ENCODE data around the gene XPO1.
"Not testable (repeated sequence)": the region's sequence is repeated elsewhere in the genome, so short reads cannot be mapped to it uniquely, and the experiment has no call there.

The XPO1 gene

DNA sequence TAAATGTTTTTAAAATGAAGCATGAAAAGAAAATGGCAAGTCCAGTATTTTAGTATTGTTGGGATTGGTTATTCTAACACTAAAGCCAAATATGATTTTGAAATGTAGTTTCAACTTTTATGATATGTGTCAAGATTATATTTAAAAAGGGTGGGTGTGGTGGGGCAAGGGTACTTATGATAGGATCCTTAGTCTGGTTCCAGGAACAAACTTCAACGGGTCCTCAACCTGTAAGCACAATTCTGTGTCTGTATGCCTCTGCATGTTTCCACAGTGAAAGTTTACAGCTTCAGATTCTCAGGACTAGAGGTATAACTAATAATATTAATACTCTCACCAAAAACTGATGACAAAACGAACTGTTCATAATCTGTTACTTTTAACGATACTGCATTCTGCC lies 73.1 kb downstream of the XPO1 start:
- DNase-seq (ENCODE audit: low read depth), result no peak

DNA sequence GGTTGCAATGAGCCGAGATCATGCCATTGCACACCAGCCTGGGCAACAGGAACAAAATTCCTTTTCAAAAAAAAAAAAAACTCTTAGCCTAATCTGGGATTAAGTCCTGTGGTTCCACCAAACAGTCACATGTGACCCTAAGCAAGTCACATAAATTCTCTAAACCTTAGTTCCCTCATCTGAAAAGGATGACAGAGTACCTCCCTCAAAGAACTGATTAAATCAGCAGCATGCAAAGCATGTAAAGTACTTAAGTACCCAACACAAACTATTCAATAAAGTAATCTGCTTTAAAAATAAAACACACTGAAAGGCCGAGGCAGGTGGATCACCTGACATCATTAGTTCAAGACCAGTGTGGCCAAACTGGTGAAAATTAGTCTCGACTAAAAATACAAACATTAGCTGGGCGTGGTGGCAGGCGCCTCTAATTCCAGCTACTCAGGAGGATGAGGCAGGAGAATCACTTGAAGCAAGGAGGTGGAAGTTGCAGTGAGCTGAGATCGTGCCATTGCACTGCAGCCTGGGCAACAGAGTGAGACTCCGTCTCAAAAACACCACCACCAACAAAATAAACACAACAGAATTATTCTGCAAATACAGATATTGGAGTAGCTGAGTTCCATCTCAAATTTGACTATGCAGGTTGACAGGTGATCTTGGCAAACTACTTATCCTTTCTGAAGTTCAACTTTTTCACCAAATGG lies 74.2 kb downstream of the XPO1 start:
- no peak for DNase-seq (ENCODE audit: low read depth)

DNA sequence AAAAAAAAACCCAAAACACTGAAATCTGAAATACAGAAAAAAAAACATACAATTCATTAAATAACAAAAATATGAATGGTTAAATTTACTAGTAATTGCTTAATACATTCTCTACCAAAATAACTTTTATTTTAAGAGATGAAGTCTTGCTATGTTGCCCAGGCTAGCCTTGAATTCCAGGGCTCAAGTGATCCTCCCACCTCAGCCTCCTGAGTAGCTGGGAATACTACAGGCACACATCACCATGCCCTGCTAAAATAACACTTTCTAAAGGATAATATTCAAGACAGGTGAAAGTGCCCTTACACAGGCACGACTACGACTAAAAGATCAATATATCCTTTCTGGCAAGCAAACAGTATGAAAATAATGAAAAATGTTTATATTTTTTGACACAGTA lies 76.8 kb downstream of the XPO1 start:
- DNase-seq (ENCODE audit: low read depth), result no peak

DNA sequence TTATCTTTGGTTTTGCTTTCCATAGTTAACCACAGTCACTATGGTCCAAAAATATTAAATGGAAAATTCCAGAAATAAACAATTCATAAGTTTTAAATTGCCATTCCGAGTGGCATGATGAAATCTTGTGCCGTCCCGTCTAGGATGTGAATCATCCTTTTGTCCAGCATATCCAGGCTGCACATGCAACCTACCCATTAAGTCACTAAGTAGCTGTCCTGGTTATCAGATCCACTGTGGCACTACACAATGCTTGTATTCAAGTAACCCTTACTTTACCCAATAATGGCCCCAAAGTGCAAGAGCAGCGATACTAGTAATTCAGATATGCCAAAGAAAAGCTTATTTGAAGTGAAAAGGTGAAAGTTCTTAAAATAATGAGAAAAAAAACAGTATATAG lies 78.0 kb downstream of the XPO1 start:
- no peak for DNase-seq (ENCODE audit: low read depth)

- DNase-seq (ENCODE audit: low read depth), result no peak
Measured at GRCh38 chr2:61456746-61457420, 81.3 kb downstream of the XPO1 start.

GRCh38 chr2:61456070-61456745 lies 81.9 kb downstream of the XPO1 start:
- no peak for DNase-seq (ENCODE audit: low read depth)

- DNase-seq (ENCODE audit: low read depth), result not testable (repeated sequence)
Measured at GRCh38 chr2:61454972-61455371, 83.2 kb downstream of the XPO1 start.

DNA sequence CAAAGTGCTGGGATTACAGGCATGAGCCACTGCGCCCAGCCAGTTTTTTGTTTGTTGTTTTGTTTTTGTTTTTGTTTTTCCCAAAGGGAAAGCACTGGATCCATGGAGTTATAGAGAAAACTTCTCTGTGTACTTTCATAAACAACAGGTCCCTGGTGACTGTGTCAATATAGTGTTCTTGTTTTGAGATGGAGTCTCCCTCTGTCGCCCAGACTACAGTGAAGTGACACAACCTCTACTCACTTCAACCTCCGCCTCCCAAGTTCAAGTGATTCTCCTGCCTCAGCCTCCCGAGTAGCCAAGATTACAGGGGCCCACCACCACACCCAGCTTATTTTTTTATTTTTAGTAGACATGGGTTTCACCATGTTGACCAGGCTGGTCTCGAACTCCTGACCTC lies 83.8 kb downstream of the XPO1 start:
- DNase-seq (ENCODE audit: low read depth), result no peak

DNA sequence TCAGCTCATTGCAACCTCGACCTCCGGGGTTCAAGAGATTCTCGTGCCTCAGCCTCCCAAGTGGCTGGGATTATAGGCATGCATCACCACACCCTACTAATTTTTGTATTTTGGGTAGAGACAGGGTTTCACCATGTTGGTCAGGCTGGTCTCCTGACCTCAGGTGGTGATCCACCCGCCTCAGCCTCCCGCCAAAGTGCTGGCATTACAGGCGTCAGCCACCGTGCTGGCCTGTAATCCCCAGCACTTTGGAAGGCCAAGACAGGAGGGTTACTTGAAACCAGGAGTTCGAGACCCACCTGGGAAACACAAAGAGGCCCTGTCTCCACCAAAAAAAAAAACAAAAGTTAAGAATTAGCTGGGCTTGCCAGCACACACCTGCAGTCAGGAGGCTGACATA lies 85.8 kb downstream of the XPO1 start:
- DNase-seq (ENCODE audit: low read depth), result no peak

DNA sequence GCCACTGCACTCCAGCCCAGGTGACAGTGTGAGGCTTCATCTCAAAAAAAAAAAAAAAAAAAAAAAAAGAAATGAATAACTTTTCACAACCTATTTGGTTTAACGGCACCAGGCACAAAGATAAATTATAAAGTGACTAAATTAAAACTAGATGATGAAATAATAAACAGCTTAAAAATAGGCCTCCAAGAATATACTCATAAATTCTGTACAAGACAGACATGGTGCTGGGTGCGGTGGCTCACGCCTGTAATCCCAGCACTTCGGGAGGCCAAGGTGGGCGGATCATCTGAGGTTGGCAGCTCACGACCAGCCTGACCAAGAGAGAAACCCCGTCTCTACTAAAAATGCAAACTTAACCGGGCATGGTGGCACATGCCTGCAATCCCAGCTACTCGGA lies 87.0 kb downstream of the XPO1 start:
- no peak for DNase-seq (ENCODE audit: low read depth)

- DNase-seq (ENCODE audit: low read depth), result no peak
Measured at GRCh38 chr2:61450144-61450543, 88.0 kb downstream of the XPO1 start.

DNA sequence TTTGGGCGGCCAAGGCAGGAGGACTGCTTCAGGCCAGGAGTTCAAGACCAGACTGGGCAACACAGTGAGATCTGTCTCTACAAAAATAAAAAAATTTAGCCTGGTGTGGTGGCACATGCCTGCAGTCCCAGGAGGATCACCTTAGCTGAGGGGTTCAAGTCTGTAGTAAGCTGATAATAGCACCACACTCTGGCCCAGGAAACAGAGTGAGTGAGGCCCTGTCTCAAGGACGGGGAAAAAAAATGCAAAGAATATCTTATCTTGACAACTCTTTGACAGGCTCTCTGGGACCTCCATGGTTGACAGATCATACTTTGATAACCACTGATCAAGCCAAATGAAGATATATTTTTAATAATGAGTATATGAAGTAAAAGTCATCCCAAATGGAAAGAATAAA lies 89.9 kb downstream of the XPO1 start:
- DNase-seq (ENCODE audit: low read depth), result no peak

- not testable (repeated sequence) for DNase-seq (ENCODE audit: low read depth)
Measured at GRCh38 chr2:61446971-61447370, 91.2 kb downstream of the XPO1 start.

- DNase-seq (ENCODE audit: low read depth), result no peak
Measured at GRCh38 chr2:61443342-61444041, 94.7 kb downstream of the XPO1 start.

- DNase-seq (ENCODE audit: low read depth), result no peak
Measured at GRCh38 chr2:61439241-61440002, 98.7 kb downstream of the XPO1 start.

GRCh38 chr2:61438670-61439069 lies 99.5 kb downstream of the XPO1 start:
- no peak for DNase-seq (ENCODE audit: low read depth)

GRCh38 chr2:61437170-61437569 lies 101.0 kb downstream of the XPO1 start:
- no peak for DNase-seq (ENCODE audit: low read depth)

GRCh38 chr2:61436092-61436491 lies 102.1 kb downstream of the XPO1 start:
- DNase-seq (ENCODE audit: low read depth), result no peak

GRCh38 chr2:61435291-61435690 lies 102.9 kb downstream of the XPO1 start:
- no peak for DNase-seq (ENCODE audit: low read depth)

DNA sequence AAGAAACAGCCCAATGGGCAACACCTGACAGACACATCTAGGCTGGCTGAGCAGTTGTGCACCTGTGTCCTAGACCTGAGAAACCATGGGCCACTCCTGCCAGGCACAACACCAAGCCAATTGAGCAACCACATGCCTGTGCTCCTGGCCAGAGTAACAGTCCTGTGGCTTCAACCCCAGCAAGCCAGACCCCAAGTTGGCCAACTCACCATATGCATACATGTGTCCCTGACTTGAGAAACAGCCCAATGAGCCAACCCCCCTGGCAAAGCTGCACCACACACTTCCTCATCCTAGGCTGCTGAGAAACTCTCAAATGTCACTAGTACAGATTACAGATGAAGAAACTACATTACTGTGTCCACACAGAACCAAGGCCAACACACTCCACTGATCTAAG lies 103.8 kb downstream of the XPO1 start:
- DNase-seq (ENCODE audit: low read depth), result no peak

- no peak for DNase-seq (ENCODE audit: low read depth)
Measured at GRCh38 chr2:61433606-61434005, 104.5 kb downstream of the XPO1 start.

DNA sequence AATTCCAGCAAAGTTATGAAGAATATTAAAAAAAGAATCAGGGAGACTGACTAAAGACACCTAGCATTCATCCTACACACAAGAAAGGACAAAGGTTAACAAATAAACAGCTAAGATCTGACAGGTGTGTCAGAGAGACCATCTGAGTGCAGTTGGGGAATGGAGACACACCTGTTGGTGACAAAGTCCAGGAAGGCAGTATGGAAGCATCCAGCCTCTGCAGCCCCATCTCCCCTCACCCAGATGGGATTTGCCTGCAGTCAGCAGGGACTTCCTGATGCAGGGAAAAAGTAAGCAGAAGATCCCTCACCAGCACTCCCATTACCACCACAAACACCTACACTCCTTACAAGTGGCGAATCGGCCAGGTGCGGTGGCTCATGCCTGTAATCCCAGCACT lies 105.2 kb downstream of the XPO1 start:
- no peak for DNase-seq (ENCODE audit: low read depth)

All from activated T-cell treated with anti-CD3 and anti-CD28 coated beads for 24 hours (primary cell).